SK-N-SH treated with all-trans-retinoic acid at 6 μM for 48 hours (cell line): Measurements from ENCODE around the gene VPS33A.
A peak's percentile ranks its signal among the peaks of the same experiment; 100 is the strongest.

Source experiments
- ATAC-seq: fragments of 200-7000 bp; cut with Tn5 transposase; 3 replicates; pipeline ENCODE4 v1.9.1; 2020; ENCODE audit warnings: mild to moderate bottlenecking, moderate library complexity
- ARNTL ChIP-seq: fragments of 450-650 bp; formaldehyde crosslinking; IDR thresholded peaks from 2 replicates; pipeline ENCODE4 v1.5.0; 2020; ENCODE audit warnings: low read depth, mild to moderate bottlenecking, moderate library complexity, borderline replicate concordance
- BACH2 ChIP-seq: fragments of 250-450 bp; sonication (Bioruptor Pico); IDR thresholded peaks from 2 replicates; pipeline ENCODE4 v1.9.0; 2021; ENCODE audit warnings: mild to moderate bottlenecking, borderline replicate concordance
- CSDC2 ChIP-seq: fragments of 250-450 bp; sonication (Bioruptor Pico); IDR thresholded peaks from 2 replicates; pipeline ENCODE4 v1.5.0; 2020; ENCODE audit warnings: mild to moderate bottlenecking, moderate library complexity
- ESRRG ChIP-seq: fragments of 250-450 bp; sonication (Bioruptor Pico); IDR thresholded peaks from 2 replicates; pipeline ENCODE4 v1.6.1; 2021; ENCODE audit warnings: mild to moderate bottlenecking
- GLIS3 ChIP-seq: fragments of 250-450 bp; sonication (Bioruptor Pico); IDR thresholded peaks from 2 replicates; pipeline ENCODE4 v1.5.0; 2020; ENCODE audit warnings: mild to moderate bottlenecking, moderate library complexity
- OSR1 ChIP-seq: fragments of 250-450 bp; sonication (Bioruptor Pico); IDR thresholded peaks from 2 replicates; pipeline ENCODE4 v1.8.0; 2022; ENCODE audit warnings: moderate library complexity, mild to moderate bottlenecking, inconsistent platforms
- PPARA ChIP-seq: fragments of 250-450 bp; sonication (Bioruptor Pico); IDR thresholded peaks from 2 replicates; pipeline ENCODE4 v1.5.0; 2020; ENCODE audit warnings: mild to moderate bottlenecking, borderline replicate concordance
- RARB ChIP-seq: fragments of 250-450 bp; sonication (Bioruptor Pico); IDR thresholded peaks from 2 replicates; pipeline ENCODE4 v1.8.0; 2021; ENCODE audit warnings: mild to moderate bottlenecking, moderate library complexity
- SNAI2 ChIP-seq: fragments of 250-450 bp; sonication (Bioruptor Pico); IDR thresholded peaks from 2 replicates; pipeline ENCODE4 v1.5.0; 2020; ENCODE audit warnings: mild to moderate bottlenecking, moderate library complexity
- TCF4 ChIP-seq: fragments of 250-450 bp; sonication (Bioruptor Pico); IDR thresholded peaks from 2 replicates; pipeline ENCODE4 v1.8.0; 2021; ENCODE audit warnings: mild to moderate bottlenecking, moderate library complexity, borderline replicate concordance
- TOX ChIP-seq: fragments of 250-450 bp; sonication (Bioruptor Pico); IDR thresholded peaks from 2 replicates; pipeline ENCODE4 v1.8.0; 2021; ENCODE audit warnings: mild to moderate bottlenecking, moderate library complexity, borderline replicate concordance
- ZC3H10 ChIP-seq: fragments of 250-450 bp; sonication (Bioruptor Pico); IDR thresholded peaks from 2 replicates; pipeline ENCODE4 v1.5.1; 2021; ENCODE audit warnings: mild to moderate bottlenecking, moderate library complexity
- ZFP3 ChIP-seq: fragments of 250-450 bp; sonication (Bioruptor Pico); IDR thresholded peaks from 2 replicates; pipeline ENCODE4 v1.5.0; 2020; ENCODE audit warnings: mild to moderate bottlenecking, moderate library complexity
- ZFP30 ChIP-seq: fragments of 450-650 bp; formaldehyde crosslinking; IDR thresholded peaks from 2 replicates; pipeline ENCODE4 v1.5.0; 2022; ENCODE audit warnings: mild to moderate bottlenecking, moderate library complexity
- ZNF565 ChIP-seq: fragments of 450-650 bp; formaldehyde crosslinking; conservative IDR thresholded peaks from 2 replicates; pipeline ENCODE4 v1.5.0; 2020; ENCODE audit warnings: low read depth, mild to moderate bottlenecking, moderate library complexity
- ZNF70 ChIP-seq: fragments of 450-650 bp; formaldehyde crosslinking; IDR thresholded peaks from 2 replicates; pipeline ENCODE4 v1.5.0; 2020; ENCODE audit warnings: mild to moderate bottlenecking, moderate library complexity
- ZNF8 ChIP-seq: fragments of 450-650 bp; formaldehyde crosslinking; IDR thresholded peaks from 2 replicates; pipeline ENCODE4 v1.5.0; 2020; ENCODE audit warnings: mild to moderate bottlenecking, moderate library complexity
- TF ChIP-seq, protein P1 (sequence below): fragments of 250-450 bp; sonication (Bioruptor Pico); IDR thresholded peaks from 2 replicates; pipeline ENCODE4 v1.8.0; 2020; ENCODE audit warnings: mild to moderate bottlenecking, moderate library complexity, borderline replicate concordance
- TF ChIP-seq, protein P2 (sequence below): fragments of 250-450 bp; sonication (Bioruptor Pico); IDR thresholded peaks from 2 replicates; pipeline ENCODE4 v1.5.0; 2020; ENCODE audit warnings: mild to moderate bottlenecking, moderate library complexity
- TF ChIP-seq, protein P3 (sequence below): fragments of 250-450 bp; sonication (Bioruptor Pico); IDR thresholded peaks from 2 replicates; pipeline ENCODE4 v1.5.1; 2021; ENCODE audit warnings: mild to moderate bottlenecking, moderate library complexity
- TF ChIP-seq, protein P4 (sequence below): fragments of 250-450 bp; sonication (Bioruptor Pico); IDR thresholded peaks from 2 replicates; pipeline ENCODE4 v1.8.0; 2021; ENCODE audit warnings: low read depth, mild to moderate bottlenecking, moderate library complexity, borderline replicate concordance

Gene VPS33A

DNA sequence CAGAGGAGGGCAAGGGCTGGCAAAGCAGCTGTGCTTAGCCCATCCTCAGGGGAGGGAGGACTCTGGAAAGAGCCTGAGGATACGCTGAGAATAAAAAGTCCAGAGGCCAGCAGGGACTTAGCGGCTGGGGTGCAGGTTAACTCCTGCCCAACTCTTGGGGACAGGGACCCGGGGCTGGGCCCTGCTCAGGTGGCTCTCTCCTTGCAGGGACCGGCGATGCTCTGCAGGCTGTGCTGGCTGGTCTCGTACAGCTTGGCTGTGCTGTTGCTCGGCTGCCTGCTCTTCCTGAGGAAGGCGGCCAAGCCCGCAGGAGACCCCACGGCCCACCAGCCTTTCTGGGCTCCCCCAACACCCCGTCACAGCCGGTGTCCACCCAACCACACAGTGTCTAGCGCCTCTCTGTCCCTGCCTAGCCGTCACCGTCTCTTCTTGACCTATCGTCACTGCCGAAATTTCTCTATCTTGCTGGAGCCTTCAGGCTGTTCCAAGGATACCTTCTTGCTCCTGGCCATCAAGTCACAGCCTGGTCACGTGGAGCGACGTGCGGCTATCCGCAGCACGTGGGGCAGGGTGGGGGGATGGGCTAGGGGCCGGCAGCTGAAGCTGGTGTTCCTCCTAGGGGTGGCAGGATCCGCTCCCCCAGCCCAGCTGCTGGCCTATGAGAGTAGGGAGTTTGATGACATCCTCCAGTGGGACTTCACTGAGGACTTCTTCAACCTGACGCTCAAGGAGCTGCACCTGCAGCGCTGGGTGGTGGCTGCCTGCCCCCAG is 60.0 kb downstream of the VPS33A start:
- peak; percentile 3; the same call in 2 of the 3 replicates for ATAC-seq
- TF ChIP-seq ZNF565 (CRISPR knock-in tag) (no peak), ZNF8 (CRISPR knock-in tag) (no peak), OSR1 (CRISPR knock-in tag) (no peak), ZFP3 (CRISPR knock-in tag) (no peak), SNAI2 (CRISPR knock-in tag) (no peak), GLIS3 (no peak; the same call in 1 of the 2 replicates), ESRRG (CRISPR knock-in tag) (no peak), PPARA (CRISPR knock-in tag) (no peak), ZC3H10 (no peak), TOX (CRISPR knock-in tag) (no peak), TCF4 (CRISPR knock-in tag) (no peak), BACH2 (CRISPR knock-in tag) (no peak), RARB (CRISPR knock-in tag) (no peak), ZFP30 (CRISPR knock-in tag) (no peak), CSDC2 (CRISPR knock-in tag) (no peak), ARNTL (CRISPR knock-in tag) (no peak)
- TF ChIP-seq, protein P1, sequence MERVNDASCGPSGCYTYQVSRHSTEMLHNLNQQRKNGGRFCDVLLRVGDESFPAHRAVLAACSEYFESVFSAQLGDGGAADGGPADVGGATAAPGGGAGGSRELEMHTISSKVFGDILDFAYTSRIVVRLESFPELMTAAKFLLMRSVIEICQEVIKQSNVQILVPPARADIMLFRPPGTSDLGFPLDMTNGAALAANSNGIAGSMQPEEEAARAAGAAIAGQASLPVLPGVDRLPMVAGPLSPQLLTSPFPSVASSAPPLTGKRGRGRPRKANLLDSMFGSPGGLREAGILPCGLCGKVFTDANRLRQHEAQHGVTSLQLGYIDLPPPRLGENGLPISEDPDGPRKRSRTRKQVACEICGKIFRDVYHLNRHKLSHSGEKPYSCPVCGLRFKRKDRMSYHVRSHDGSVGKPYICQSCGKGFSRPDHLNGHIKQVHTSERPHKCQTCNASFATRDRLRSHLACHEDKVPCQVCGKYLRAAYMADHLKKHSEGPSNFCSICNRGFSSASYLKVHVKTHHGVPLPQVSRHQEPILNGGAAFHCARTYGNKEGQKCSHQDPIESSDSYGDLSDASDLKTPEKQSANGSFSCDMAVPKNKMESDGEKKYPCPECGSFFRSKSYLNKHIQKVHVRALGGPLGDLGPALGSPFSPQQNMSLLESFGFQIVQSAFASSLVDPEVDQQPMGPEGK = no peak
- TF ChIP-seq, protein P2, sequence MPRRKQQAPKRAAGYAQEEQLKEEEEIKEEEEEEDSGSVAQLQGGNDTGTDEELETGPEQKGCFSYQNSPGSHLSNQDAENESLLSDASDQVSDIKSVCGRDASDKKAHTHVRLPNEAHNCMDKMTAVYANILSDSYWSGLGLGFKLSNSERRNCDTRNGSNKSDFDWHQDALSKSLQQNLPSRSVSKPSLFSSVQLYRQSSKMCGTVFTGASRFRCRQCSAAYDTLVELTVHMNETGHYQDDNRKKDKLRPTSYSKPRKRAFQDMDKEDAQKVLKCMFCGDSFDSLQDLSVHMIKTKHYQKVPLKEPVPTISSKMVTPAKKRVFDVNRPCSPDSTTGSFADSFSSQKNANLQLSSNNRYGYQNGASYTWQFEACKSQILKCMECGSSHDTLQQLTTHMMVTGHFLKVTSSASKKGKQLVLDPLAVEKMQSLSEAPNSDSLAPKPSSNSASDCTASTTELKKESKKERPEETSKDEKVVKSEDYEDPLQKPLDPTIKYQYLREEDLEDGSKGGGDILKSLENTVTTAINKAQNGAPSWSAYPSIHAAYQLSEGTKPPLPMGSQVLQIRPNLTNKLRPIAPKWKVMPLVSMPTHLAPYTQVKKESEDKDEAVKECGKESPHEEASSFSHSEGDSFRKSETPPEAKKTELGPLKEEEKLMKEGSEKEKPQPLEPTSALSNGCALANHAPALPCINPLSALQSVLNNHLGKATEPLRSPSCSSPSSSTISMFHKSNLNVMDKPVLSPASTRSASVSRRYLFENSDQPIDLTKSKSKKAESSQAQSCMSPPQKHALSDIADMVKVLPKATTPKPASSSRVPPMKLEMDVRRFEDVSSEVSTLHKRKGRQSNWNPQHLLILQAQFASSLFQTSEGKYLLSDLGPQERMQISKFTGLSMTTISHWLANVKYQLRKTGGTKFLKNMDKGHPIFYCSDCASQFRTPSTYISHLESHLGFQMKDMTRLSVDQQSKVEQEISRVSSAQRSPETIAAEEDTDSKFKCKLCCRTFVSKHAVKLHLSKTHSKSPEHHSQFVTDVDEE = no peak
- TF ChIP-seq, protein P3, sequence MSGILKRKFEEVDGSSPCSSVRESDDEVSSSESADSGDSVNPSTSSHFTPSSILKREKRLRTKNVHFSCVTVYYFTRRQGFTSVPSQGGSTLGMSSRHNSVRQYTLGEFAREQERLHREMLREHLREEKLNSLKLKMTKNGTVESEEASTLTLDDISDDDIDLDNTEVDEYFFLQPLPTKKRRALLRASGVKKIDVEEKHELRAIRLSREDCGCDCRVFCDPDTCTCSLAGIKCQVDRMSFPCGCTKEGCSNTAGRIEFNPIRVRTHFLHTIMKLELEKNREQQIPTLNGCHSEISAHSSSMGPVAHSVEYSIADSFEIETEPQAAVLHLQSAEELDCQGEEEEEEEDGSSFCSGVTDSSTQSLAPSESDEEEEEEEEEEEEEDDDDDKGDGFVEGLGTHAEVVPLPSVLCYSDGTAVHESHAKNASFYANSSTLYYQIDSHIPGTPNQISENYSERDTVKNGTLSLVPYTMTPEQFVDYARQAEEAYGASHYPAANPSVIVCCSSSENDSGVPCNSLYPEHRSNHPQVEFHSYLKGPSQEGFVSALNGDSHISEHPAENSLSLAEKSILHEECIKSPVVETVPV (CRISPR knock-in tag) = no peak
- TF ChIP-seq, protein P4, sequence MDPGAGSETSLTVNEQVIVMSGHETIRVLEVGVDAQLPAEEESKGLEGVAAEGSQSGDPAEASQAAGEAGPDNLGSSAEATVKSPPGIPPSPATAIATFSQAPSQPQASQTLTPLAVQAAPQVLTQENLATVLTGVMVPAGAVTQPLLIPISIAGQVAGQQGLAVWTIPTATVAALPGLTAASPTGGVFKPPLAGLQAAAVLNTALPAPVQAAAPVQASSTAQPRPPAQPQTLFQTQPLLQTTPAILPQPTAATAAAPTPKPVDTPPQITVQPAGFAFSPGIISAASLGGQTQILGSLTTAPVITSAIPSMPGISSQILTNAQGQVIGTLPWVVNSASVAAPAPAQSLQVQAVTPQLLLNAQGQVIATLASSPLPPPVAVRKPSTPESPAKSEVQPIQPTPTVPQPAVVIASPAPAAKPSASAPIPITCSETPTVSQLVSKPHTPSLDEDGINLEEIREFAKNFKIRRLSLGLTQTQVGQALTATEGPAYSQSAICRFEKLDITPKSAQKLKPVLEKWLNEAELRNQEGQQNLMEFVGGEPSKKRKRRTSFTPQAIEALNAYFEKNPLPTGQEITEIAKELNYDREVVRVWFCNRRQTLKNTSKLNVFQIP = no peak
- TF ChIP-seq, all 23 proteins: peak for 0

DNA sequence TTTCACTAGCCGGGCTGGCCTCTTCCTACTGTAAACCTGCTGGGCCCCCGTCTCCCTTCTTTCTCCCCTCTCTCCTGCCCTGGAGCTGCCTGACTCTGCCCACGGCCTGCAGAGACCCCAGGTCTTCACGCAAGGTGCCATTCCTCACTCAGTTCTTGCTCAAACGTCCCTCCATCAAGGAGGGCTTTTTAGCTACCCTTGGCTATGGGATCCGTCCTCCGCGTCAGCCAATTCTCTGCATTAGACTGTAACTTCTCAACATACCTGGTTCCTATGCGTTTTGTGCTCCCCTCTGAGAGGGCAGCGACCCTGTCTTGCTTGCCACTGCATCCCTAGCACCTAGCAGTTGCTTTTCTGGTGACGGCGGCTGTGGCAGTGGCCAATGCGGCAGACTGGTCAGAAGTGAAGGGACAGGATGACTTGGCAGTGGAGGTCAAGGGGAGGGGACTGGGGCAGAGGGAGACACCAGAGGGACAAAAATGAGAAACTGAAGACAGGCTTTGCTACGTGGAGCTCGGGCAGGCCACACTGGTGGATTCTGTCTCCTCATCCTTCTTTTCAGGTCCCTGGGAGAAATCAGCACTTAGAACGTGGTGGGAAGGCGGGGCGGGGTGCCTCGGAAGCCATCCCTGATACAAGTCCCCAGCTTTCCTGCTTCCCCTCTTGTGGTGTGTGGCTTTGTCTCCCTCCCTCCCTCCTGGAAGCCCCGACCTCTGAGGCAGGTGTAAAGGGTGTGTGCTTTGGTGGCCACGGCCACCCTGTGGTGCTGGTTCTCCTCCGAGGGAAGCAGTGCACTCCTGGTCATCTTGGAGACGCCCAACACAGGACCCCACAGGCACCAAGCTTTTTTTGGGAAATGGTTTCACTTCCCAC is 61.0 kb downstream of the VPS33A start:
- TF ChIP-seq BACH2 (CRISPR knock-in tag) (no peak), ZNF70 (CRISPR knock-in tag) (no peak), CSDC2 (CRISPR knock-in tag) (no peak)
- ATAC-seq = peak; percentile 7; the same call in 2 of the 3 replicates
